Measurements from ENCODE around the gene CANT1.
A peak's percentile ranks its signal among the peaks of the same experiment; 100 is the strongest.

GRCh38 chr17:79028496-79029326 is 19.1 kb upstream of the CANT1 start:
- TF ChIP-seq, protein P1, sequence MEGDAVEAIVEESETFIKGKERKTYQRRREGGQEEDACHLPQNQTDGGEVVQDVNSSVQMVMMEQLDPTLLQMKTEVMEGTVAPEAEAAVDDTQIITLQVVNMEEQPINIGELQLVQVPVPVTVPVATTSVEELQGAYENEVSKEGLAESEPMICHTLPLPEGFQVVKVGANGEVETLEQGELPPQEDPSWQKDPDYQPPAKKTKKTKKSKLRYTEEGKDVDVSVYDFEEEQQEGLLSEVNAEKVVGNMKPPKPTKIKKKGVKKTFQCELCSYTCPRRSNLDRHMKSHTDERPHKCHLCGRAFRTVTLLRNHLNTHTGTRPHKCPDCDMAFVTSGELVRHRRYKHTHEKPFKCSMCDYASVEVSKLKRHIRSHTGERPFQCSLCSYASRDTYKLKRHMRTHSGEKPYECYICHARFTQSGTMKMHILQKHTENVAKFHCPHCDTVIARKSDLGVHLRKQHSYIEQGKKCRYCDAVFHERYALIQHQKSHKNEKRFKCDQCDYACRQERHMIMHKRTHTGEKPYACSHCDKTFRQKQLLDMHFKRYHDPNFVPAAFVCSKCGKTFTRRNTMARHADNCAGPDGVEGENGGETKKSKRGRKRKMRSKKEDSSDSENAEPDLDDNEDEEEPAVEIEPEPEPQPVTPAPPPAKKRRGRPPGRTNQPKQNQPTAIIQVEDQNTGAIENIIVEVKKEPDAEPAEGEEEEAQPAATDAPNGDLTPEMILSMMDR (IDR thresholded peaks at IDR 0.05 in 4 of 5, conservative IDR thresholded peaks at IDR 0.05 in 1 of 5), result peak in 1 of 5 experiments; percentile 17
- TF ChIP-seq POLR2A (IDR thresholded peaks at IDR 0.05), result no peak
